Activated naive CD4-positive, alpha-beta T cell treated with anti-CD3 and anti-CD28 coated beads, Interleukin-2, amount 50 U/mL, for 16 hours (primary cell): ENCODE data around the gene AFDN.

Source experiments
- DNase-seq: peaks from one replicate; pipeline ENCODE4 v3.0.0-alpha.2; 2020

Gene AFDN

GRCh38 chr6:167877994-167878779 is 51.5 kb downstream of the AFDN start:
- no peak for DNase-seq

- no peak for DNase-seq
Measured at GRCh38 chr6:167879612-167880011, 52.9 kb downstream of the AFDN start.

- DNase-seq, result no peak
Measured at GRCh38 chr6:167881327-167881726, 54.6 kb downstream of the AFDN start.

- no peak for DNase-seq
Measured at GRCh38 chr6:167882244-167882643, 55.5 kb downstream of the AFDN start.

- no peak for DNase-seq
Measured at GRCh38 chr6:167888098-167888497, 61.4 kb downstream of the AFDN start.

- DNase-seq, result no peak
Measured at GRCh38 chr6:167892835-167893815, 66.4 kb downstream of the AFDN start.

- no peak for DNase-seq
Measured at GRCh38 chr6:167894965-167895364, 68.3 kb downstream of the AFDN start.

- no peak for DNase-seq
Measured at GRCh38 chr6:167896648-167897047, 69.9 kb downstream of the AFDN start.

GRCh38 chr6:167898673-167899311 is 72.1 kb downstream of the AFDN start:
- DNase-seq, result no peak

GRCh38 chr6:167904791-167905190 is 78.1 kb downstream of the AFDN start:
- no peak for DNase-seq

GRCh38 chr6:167906899-167907298 is 80.2 kb downstream of the AFDN start:
- no peak for DNase-seq

- no peak for DNase-seq
Measured at GRCh38 chr6:167907837-167908681, 81.3 kb downstream of the AFDN start.

GRCh38 chr6:167910007-167910406 is 83.3 kb downstream of the AFDN start:
- DNase-seq, result no peak

- DNase-seq, result no peak
Measured at GRCh38 chr6:167910652-167911051, 83.9 kb downstream of the AFDN start.

- DNase-seq, result no peak
Measured at GRCh38 chr6:167912494-167912893, 85.8 kb downstream of the AFDN start.

- DNase-seq, result no peak
Measured at GRCh38 chr6:167913699-167914098, 87.0 kb downstream of the AFDN start.

GRCh38 chr6:167915139-167915538 is 88.4 kb downstream of the AFDN start:
- DNase-seq, result no peak

- DNase-seq, result no peak
Measured at GRCh38 chr6:167917551-167918154, 90.9 kb downstream of the AFDN start.

- no peak for DNase-seq
Measured at GRCh38 chr6:167918548-167919278, 92.0 kb downstream of the AFDN start.

GRCh38 chr6:167919349-167919748 is 92.6 kb downstream of the AFDN start:
- DNase-seq, result no peak

- DNase-seq, result no peak
Measured at GRCh38 chr6:167920165-167920564, 93.5 kb downstream of the AFDN start.
